Measurements from ENCODE around the gene TGFBR3. TPM values are rescaled to one million over a fixed set of nuclear protein-coding genes. Genes with fewer than 3 reads are reported as not detected.

Gene TGFBR3
- total RNA-seq, 2 experiments from 2014 or later, result 31.5 to 36.6 TPM

- Histone ChIP-seq H3K4me1 (ENCODE audit: insufficient read depth, low read length) (peaks cover 19% of the 10 kb centered on the region), H3K4me3 (ENCODE audit: low read length) (no peak overlapping the region), H3K9me3 (ENCODE audit: control insufficient read depth in 1 of 2, insufficient read depth in 1 of 2, low read length in 2 of 2) (no peaks in the 10 kb centered on the region), H3K27ac (ENCODE audit: low read depth in 1 of 2, low read length in 2 of 2) (no peak overlapping the region), H3K27me3 (ENCODE audit: control insufficient read depth in 1 of 2, insufficient read depth in 2 of 2, low read length in 2 of 2) (no peaks in the 10 kb centered on the region), H3K36me3 (ENCODE audit: insufficient read depth, low read length) (no peaks in the 10 kb centered on the region)
- Mint-ChIP-seq H3K4me3 (no peak overlapping the region), H3K36me3 (ENCODE audit: low read depth) (no peaks in the 10 kb centered on the region), H3K27me3 (no peaks in the 10 kb centered on the region), H3K27ac (no peak overlapping the region), H3K9me3 (no peaks in the 10 kb centered on the region), H3K4me1 (ENCODE audit: low read depth) (peaks cover 10% of the 10 kb centered on the region)
- no peak for DNase-seq
- intact Hi-C loops (cut with DNase I, micrococcal nuclease), result no loop called here
- TF ChIP-seq, protein P1, sequence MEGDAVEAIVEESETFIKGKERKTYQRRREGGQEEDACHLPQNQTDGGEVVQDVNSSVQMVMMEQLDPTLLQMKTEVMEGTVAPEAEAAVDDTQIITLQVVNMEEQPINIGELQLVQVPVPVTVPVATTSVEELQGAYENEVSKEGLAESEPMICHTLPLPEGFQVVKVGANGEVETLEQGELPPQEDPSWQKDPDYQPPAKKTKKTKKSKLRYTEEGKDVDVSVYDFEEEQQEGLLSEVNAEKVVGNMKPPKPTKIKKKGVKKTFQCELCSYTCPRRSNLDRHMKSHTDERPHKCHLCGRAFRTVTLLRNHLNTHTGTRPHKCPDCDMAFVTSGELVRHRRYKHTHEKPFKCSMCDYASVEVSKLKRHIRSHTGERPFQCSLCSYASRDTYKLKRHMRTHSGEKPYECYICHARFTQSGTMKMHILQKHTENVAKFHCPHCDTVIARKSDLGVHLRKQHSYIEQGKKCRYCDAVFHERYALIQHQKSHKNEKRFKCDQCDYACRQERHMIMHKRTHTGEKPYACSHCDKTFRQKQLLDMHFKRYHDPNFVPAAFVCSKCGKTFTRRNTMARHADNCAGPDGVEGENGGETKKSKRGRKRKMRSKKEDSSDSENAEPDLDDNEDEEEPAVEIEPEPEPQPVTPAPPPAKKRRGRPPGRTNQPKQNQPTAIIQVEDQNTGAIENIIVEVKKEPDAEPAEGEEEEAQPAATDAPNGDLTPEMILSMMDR (IDR thresholded peaks at IDR 0.05), result no peak
- POLR2A ChIA-PET, result no interaction called here
- CTCF ChIA-PET, result no interaction called here
- ATAC-seq (ENCODE audit: poor library complexity), result no peak
Observed at GRCh38 chr1:91828583-91829281, 57.2 kb downstream of the TGFBR3 start.

DNA sequence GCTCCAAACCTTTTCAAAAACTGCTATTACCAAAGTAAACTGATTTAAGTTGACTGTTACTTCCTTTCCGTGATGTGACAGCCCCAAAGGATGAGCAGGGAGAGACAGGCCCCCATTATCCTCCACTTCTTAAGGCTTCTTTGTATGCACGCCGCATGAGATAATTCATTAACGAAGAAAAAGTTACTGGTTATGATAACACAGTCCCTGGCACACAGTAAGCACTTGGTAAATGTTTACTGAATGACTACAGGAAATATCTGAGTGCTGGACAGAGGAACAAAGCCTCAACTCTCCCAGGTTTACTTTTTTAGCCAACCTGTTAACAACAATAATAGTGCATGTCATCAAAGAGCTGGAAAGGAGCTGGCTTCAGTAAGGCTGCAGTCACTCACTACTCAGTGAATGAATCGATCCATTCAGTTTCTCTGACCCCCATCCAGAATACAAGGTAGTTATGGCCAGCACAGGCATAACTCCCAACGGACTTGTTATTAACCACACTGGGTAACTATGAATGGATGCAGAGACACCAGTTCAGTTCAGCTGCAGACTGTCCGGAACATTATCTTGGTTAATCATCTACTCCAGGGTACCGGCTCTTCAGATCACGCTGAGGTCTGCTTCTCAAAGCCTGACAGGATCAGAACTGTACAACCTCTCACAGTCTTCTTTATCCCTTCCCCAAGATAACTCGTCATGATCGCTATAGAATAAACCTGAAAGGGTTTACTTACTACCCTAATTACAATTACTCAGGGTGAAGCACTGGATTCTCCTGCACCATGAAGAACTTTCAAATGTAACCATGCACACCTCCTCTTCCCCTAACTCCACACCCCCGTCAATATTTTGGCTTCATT lies 58.3 kb downstream of the TGFBR3 start:
- intact Hi-C loops (cut with DNase I, micrococcal nuclease), result no loop called here
- Mint-ChIP-seq H3K36me3 (ENCODE audit: low read depth) (no peaks in the 10 kb centered on the region), H3K27me3 (no peaks in the 10 kb centered on the region), H3K4me1 (ENCODE audit: low read depth) (peaks cover 10% of the 10 kb centered on the region), H3K4me3 (no peak overlapping the region), H3K9me3 (no peaks in the 10 kb centered on the region), H3K27ac (no peak overlapping the region)
- no peak for ATAC-seq (ENCODE audit: poor library complexity)
- no peak for DNase-seq
- Histone ChIP-seq H3K4me3 (ENCODE audit: low read length) (no peak overlapping the region), H3K36me3 (ENCODE audit: insufficient read depth, low read length) (no peaks in the 10 kb centered on the region), H3K27me3 (ENCODE audit: control insufficient read depth in 1 of 2, insufficient read depth in 2 of 2, low read length in 2 of 2) (no peaks in the 10 kb centered on the region), H3K27ac (ENCODE audit: low read depth in 1 of 2, low read length in 2 of 2) (no peak overlapping the region), H3K4me1 (ENCODE audit: insufficient read depth, low read length) (peaks cover 19% of the 10 kb centered on the region), H3K9me3 (ENCODE audit: control insufficient read depth in 1 of 2, insufficient read depth in 1 of 2, low read length in 2 of 2) (no peaks in the 10 kb centered on the region)
- POLR2A ChIA-PET, result no interaction called here
- TF ChIP-seq, protein P1 (IDR thresholded peaks at IDR 0.05), result no peak
- CTCF ChIA-PET, result no interaction called here

GRCh38 chr1:91827087-91827458 lies 58.9 kb downstream of the TGFBR3 start:
- no peaks in the 10 kb centered on the region for H3K9me3 Mint-ChIP-seq
- POLR2A ChIA-PET, result no interaction called here
- no peaks in the 10 kb centered on the region for H3K36me3 Mint-ChIP-seq (ENCODE audit: low read depth)
- intact Hi-C loops (cut with DNase I, micrococcal nuclease), result no loop called here
- TF ChIP-seq, protein P1 (IDR thresholded peaks at IDR 0.05), result no peak
- DNase-seq, result peak in 2 of 14 experiments; percentile 27 to 41
- no peaks in the 10 kb centered on the region for H3K27me3 Mint-ChIP-seq
- CTCF ChIA-PET, result interaction anchor here (1.2 kb wide), 1 partner anchor 16 kb away, joined by 3 read pairs; no protein-coding TSS in a partner anchor
- H3K27ac ChIP-seq (ENCODE audit: low read depth in 1 of 2, low read length in 2 of 2), result no peak overlapping the region
- no peaks in the 10 kb centered on the region for H3K9me3 ChIP-seq (ENCODE audit: control insufficient read depth in 1 of 2, insufficient read depth in 1 of 2, low read length in 2 of 2)
- no peaks in the 10 kb centered on the region for H3K27me3 ChIP-seq (ENCODE audit: control insufficient read depth in 1 of 2, insufficient read depth in 2 of 2, low read length in 2 of 2)
- no peaks in the 10 kb centered on the region for H3K36me3 ChIP-seq (ENCODE audit: insufficient read depth, low read length)
- peak; percentile 29 for ATAC-seq (ENCODE audit: poor library complexity)
- H3K4me1 Mint-ChIP-seq (ENCODE audit: low read depth), result peaks cover 10% of the 10 kb centered on the region
- peaks cover 19% of the 10 kb centered on the region for H3K4me1 ChIP-seq (ENCODE audit: insufficient read depth, low read length)
- no peak overlapping the region for H3K4me3 Mint-ChIP-seq
- H3K27ac Mint-ChIP-seq, result no peak overlapping the region
- no peak overlapping the region for H3K4me3 ChIP-seq (ENCODE audit: low read length)
